Measurements from ENCODE around the gene AKAP6.

Gene AKAP6, protein sequence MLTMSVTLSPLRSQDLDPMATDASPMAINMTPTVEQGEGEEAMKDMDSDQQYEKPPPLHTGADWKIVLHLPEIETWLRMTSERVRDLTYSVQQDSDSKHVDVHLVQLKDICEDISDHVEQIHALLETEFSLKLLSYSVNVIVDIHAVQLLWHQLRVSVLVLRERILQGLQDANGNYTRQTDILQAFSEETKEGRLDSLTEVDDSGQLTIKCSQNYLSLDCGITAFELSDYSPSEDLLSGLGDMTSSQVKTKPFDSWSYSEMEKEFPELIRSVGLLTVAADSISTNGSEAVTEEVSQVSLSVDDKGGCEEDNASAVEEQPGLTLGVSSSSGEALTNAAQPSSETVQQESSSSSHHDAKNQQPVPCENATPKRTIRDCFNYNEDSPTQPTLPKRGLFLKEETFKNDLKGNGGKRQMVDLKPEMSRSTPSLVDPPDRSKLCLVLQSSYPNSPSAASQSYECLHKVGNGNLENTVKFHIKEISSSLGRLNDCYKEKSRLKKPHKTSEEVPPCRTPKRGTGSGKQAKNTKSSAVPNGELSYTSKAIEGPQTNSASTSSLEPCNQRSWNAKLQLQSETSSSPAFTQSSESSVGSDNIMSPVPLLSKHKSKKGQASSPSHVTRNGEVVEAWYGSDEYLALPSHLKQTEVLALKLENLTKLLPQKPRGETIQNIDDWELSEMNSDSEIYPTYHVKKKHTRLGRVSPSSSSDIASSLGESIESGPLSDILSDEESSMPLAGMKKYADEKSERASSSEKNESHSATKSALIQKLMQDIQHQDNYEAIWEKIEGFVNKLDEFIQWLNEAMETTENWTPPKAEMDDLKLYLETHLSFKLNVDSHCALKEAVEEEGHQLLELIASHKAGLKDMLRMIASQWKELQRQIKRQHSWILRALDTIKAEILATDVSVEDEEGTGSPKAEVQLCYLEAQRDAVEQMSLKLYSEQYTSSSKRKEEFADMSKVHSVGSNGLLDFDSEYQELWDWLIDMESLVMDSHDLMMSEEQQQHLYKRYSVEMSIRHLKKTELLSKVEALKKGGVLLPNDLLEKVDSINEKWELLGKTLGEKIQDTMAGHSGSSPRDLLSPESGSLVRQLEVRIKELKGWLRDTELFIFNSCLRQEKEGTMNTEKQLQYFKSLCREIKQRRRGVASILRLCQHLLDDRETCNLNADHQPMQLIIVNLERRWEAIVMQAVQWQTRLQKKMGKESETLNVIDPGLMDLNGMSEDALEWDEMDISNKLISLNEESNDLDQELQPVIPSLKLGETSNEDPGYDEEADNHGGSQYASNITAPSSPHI (N-terminal part only)

DNA sequence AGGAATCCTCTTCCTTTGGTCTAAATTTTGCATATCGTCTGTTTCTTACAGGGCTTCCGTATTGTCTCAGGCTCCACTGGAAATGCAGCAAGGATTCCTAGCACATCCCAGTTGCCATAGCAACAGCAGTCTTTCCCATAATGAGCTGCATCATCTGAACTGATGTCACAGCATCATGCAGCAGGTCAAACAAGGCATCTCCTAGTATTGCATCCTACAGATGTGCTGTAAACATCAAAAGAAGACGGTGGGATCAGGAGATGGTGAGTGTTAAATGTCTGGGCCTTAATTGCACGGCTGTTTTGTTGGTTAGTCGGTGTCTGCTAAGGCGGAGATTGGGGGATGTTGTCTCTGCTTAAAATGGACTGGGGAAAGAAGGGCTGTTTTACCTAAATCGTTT lies at the start of gene AKAP6:
Gene AKAP6, plus strand, starts transcription at position 153 of the 400 bp plus-strand sequence. CDS start 104,196 bp downstream, outside the sequence.
- DNase-seq (ENCODE audit: low spot score), result peak; percentile 97

DNA sequence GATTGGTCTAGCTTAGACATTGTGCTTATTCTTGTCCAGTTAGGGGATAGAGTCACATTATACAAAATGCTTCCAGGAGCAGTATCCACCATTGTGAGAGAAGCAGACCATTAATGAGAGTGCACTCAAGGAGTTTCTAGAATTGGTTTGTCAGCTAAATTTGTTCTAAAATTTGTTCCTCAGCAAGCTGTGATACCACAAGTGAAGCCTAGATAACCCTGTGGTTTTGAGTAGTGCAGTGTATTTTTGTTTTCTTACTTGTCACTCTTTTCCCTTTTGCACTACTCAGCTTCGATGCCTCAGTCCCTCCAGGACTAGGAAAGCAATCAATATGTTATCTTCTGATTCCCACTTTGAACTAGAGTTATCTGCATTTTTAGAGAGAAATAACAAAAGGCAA lies 42.5 kb upstream of the AKAP6 start:
- DNase-seq (ENCODE audit: low spot score), result no peak

DNA sequence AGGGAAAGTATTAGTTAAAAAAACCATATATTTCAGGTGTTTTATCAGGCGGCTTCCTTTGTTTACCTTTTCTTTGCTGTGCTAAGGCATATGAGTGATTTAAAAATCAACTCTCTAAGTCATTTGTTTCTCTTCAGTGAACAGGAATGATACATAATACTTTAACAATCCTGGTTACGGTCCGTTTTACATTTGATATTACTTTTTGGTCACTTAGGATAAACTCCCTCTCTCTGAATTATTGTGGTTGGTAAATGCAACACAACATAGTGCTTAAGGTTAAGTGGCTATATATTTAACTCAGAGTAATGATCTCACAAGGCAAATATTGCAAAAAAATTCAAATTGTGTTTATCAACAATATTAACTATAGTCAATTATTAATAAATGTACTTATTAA lies 32.7 kb upstream of the AKAP6 start:
- DNase-seq (ENCODE audit: low spot score), result no peak

DNA sequence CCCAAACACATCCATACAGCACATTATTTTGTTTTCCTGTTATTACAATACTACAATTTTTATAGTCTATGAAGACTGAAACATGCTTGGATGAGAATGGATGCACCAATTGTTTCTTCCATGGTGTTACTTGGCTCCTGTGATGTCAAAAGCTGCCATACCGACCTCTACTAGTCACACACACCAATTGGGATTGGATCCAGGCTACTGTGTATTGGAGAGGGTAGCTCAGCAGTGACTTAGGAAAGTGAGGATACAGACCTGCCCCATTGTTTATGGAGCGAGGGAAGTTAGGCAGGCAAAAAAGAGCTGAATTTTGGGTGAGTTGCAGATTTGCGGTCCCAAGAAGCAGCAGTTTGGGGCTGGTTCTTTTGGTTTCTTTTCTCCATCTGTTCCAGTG lies 30.8 kb upstream of the AKAP6 start:
- DNase-seq (ENCODE audit: low spot score), result no peak

DNA sequence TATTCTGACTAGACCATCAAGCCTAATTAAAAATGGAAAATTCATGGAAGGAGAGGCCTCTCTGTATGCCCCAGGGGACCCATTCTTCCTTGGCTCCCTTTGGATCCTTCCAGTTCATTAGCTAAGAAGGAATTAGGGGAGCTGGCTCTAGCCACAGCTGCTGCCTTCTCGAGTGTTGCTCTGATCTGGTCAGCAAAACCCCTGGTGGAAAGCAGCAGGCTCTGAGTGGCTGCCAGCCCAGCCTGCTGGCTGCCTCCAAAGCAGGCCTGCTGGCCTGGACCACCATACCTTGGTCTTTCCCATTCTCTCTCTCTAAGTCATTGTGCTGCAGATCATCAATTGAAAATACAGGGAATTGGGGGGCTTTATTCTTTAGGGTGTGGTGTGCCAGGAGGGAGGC lies 29.0 kb upstream of the AKAP6 start:
- no peak for DNase-seq (ENCODE audit: low spot score)

DNA sequence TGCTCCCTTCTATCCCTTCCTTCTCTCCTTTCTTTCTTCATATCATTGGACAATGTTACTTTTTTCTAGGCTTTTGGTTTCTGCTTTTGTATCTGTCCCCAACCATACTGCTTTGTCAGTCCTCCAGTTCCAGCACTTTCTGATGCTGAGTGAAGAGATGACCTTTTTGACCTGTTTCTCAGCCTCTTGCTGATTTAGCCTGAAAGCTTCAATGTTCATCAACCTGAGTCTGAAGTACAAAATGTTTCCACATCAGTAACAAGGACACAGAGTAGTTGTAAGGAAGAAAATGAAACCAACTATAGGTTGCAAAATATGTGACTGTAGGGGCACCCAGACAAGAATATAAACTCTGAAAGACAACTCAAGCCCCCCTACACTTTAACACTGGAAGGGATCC lies 25.2 kb upstream of the AKAP6 start:
- DNase-seq (ENCODE audit: low spot score), result no peak

DNA sequence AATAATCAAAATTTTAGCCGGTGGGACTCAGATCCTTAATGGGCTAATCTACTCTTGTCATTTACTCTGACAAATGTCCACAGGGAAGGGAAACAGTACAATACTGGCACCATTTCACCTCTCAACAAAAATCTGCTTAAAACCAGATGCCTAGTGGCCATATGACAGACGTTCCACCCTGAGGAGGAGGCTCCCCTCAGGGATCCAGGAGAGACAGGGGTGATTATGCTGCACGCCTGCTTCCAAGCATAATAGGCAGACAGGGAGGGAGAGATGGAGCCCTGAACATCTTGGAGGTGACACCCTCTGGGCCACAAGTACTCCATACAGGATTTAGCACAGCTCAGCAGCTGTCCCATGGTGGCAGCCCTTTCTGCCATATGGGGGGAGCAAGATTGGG lies 24.8 kb upstream of the AKAP6 start:
- DNase-seq (ENCODE audit: low spot score), result no peak

DNA sequence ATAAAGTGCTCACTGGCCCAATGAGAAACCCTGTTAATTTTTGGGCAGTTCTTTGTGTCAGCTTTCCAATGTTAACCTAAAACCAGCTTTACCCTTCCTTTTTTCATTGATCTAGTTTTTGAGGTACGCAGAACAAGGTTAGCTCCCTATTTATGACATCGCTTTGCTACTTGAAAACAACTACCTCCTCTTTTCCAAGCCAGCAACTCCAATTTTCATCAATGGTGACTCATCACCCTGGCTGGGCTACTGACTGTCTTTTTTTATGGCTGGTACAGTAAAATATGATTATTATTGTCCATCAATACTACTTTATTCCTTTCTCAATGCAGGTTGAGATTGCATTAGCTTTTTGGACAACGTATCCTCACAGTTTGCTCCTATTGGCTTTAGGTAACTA lies 22.5 kb upstream of the AKAP6 start:
- no peak for DNase-seq (ENCODE audit: low spot score)

DNA sequence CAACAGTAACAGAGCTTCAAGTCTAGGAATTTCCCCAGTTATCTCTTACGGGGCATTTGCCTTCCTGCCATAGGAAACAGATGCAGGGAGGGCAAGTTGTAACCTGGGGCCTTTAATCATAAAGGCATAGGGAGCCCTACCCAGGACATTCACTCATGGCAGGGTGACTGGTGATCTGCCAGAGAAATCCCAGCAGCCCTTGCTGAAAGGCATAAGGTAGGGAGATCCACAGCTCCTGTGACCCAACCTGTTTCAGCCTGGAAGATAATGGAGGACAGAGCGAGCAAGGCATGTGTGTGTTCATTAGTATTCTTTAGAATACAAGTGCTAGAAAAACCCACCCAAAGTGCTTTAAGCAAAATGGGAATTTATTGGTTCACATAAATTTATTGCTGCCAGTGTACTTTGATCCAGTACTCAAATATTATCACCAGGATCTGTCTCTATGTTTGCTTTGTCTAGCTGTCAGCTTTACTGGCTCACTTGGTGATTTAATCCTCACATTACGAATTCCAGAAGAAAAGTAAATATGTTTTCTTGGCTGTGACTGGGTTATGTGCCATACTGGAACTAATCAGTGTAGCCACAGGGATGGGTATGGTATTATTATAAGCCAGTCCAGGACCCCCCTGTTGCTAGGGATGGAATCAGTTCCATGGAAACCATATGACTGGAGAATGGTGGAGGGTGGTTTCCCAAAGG lies 21.1 kb upstream of the AKAP6 start:
- no peak for DNase-seq (ENCODE audit: low spot score)

DNA sequence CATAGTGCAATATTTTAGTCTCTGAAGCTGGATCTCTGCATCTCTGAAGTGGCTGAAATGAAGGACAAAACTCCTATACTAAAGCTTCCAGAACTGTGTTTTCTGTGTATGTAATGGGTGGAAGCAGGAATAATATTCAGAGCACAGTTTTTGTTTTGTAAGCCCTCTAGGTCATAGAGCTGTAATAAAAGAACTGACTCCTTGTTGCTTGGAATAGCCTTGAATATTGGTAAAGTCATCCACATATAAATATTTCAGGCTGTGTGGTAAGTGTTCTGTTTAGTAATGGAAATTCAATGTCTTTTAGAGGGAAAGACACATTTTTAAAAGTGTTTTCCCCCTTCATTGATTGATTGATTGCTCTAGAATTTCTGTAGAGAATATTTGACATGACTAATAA lies 18.2 kb upstream of the AKAP6 start:
- DNase-seq (ENCODE audit: low spot score), result no peak

DNA sequence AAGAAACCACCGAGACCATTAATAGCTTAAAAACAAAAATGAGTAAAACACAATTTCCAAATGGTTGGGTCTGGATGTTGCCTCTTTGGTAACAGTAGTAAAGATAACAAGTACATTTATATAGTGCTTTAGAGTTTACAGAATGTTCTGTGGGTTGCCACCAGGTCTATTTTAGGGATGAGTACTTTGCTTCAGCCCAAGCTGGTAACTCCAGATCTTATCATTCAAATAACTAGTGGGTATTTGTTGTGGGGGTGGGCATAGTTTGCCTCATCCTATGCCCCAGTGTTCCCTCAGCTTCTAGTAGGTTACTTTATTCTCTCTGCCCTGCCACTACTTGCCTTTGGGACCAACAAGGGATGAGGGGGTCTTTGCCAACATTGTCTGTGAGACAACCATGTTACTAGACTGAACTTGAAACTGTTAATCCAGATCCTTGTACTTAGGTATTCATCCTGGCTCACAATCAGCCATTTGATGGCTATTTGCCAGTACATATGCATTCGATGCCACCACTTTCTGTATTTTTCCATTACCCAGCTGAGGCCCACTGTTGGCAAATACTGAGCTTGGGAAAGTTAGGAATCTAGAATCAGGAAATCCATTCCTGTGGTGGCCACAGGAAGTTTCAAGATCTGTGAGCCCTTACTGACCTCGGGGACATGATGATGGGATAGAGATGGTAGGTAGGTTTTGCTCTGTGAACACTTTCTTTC lies 17.6 kb upstream of the AKAP6 start:
- no peak for DNase-seq (ENCODE audit: low spot score)

DNA sequence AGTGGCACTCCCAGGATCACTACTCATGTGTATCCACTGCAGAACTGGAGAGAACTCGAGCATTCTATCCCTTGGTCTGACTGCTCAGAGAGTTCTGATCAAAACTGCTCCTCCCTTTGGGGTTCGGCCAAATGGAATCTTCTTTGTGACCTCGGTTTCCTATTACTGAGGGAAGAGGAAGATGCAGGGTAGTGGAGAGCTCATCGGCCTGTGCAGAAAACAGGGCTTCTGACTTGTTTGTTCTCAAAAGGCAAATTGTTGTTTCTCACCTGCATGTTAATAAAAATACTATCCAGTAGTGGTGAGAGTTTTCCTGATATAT lies 17.1 kb upstream of the AKAP6 start:
- DNase-seq (ENCODE audit: low spot score), result no peak

DNA sequence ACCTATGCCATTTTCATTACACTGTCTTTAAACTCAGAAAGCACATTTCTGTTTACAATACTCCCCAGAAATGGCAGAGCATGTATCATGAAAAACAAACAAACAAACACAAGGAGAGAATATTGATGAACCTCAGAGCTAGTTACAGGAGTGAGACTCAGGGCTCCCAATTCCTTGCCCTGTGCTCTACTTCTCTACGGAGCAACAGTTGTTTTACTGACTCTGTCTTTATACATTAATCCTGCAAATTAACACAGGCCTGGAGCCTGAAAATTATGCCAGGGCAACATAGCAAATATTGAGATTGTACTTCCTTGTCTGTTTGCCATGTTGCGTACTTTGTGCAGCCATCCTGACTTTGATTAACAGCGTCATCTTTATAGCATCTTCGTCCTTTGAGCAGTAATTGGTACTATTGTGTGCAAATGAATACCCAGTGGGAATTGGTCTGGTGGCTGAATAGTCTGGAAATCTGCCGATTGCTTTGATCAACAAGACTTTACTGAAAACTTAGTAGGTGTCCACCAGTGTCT lies 15.2 kb upstream of the AKAP6 start:
- no peak for DNase-seq (ENCODE audit: low spot score)

DNA sequence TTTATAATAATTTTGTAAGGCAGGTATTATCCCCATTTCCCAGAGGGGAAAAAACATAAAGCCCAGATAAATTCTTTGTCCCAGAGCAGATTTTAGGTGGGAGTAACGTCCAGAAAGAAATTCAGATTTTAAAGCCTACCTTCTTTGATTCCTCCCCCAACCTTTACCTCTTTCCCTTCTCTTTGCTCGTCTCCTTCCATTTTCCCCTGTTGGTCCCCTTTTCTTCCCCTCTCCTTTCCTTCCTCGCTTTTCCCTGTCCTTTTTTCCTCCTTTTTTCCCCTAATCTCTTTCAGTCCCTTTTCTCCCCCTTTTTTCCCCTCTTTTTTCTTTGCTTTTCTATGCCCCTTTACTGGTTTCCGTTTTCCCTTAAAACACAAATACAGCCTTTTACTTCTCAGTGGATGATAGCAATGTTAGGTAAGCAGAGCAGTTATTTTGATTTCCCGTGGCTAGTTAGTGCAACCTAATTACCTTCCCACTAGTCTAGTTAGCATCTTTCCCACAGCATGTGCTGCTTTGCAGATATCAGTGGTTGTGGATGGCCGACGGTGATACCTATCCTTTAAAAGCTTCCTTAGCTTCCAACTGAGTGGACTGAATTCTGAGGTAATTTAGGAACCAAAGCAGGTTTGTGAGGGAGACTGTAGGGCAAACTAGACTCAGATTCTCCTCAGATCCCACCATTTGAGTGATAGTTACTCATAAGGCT lies 10.9 kb upstream of the AKAP6 start:
- DNase-seq (ENCODE audit: low spot score), result no peak

DNA sequence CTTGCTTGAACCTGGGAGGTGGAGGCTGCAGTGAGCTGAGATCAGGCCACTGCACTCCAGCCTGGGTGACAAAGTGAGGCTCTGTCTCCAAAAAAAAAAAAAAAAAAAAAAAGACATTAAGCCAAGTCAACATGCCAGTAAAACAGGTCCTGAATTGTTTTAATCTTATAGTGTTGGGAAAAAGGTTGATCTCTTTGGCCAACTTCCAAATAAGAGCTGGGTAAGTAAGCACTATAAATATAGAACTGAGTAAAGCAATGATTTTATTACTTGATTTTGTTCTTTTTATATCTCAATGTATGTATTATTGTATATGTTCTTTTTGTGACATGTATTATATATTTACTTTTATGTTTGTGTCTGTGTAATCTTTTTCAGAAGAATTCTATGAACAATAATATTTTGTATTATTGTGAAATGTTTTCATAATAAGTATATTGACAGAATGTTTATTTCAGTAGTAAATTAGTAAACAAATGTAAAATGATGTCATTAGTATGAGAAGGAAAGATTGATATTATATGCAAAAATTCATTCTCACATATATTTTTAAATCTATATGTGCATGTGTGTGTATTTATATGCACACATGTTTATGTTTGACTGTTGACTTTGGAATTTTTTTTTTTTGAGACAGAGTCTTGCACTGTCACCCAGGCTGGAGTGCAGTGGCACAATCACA lies 9.6 kb upstream of the AKAP6 start:
- no peak for DNase-seq (ENCODE audit: low spot score)

DNA sequence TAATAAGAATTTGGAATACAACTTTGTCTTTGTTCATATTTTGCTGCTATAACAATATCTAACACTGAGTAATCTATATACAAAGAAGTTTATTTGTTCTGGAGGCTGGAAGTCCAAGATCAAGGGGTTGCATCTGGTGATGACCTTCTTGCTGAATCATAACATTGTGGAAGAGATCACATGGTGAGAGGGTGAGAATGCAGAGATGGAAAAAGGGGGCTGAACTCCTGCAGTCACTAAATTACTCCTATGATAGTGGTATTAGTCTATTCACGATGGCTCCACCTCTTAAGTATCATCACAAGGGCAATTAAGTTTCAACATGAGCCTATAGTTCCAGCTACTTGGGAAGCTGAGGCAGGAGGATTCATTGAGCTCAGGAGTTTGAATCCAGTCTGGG lies 4.5 kb upstream of the AKAP6 start:
- no peak for DNase-seq (ENCODE audit: low spot score)

DNA sequence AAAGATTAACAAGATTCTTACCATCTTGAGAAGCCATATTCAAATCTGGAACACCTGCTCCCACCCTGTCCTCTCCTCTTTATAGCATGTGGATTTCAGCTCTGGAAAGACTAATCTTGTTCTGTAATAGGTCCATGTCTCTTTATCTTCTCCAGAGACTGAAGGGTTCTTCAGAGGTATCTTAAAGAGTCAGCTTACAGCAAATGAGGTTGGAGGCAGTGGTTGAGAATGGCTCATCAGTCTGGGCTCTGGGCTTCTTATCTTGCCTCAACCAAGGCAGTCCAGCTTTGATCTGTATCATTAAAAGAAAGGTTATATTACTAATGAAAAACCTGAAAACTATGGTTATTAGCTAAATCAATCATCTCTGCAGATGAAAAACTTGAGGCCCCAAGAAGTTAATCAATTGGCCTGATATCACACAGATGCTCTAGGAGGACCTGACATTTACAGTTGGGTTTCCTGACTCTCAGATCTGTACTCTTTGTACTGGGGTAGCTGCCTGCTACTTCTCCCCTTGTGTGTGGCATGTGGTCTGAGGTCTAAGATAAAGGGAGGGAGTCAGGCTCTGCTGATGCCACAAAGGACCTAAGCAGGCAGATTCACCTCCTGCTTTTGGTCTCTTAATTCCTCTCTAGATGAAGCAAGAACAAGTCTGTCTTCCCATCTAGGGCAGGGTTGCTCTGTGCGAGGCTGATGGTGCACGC lies 1.7 kb upstream of the AKAP6 start:
- no peak for DNase-seq (ENCODE audit: low spot score)

DNA sequence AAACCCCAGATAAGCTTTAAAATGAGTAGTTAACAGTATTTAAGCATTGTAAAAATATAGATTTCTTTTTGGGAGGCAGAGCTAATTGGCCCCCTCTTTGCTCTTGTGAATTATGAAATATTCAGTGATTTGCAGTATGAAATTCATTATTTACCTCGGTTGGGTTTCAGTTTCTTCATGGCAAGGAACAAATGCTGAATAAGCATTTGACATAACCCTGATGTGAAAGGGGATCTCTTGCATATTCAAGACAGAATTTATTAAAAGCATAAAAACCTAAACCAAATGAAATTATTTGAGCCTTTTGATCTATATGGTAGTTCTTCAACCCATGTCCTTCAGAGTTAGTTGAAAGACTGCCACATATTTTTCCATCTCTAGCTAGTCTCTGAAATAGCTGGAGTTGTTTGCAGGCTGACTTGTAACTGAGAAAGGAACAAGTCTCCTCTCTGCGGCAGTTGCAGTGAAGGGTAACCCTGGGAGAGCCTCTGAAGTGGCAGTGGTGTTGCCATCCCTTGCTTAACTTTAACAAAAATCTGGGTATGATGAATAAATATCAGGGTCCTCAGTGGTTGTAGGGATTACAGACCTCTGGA lies 690 bp downstream of the AKAP6 start:
- peak; percentile 64 for DNase-seq (ENCODE audit: low spot score)

All from cerebellar cortex (tissue), 1 donor.